Small intestine (tissue), 7 donors: ENCODE data around the gene RRP1. TPM values are rescaled to one million over a fixed set of nuclear protein-coding genes. Genes with fewer than 3 reads are reported as not detected.

ENCODE experiments used
- DNase-seq, 2 donors: peaks; one replicate each; pipeline versions ENCODE4 v3.0.0 to v3.0.0-alpha.2; 2013
- FAIRE-seq: peaks from 2 replicates; lab custom pipeline; 2012; peaks lifted over from hg19 to GRCh38; lab: Jason Lieb, UNC
- H3K27ac ChIP-seq, 3 donors: one replicate each; pipeline ENCODE4 v1.5.1; 2013; ENCODE audit warnings: low read length in 2 of 3, mild to moderate bottlenecking in 2 of 3, control low read depth in 1 of 3, inconsistent platforms in 1 of 3, low read depth in 1 of 3, moderate library complexity in 1 of 3
- H3K27me3 ChIP-seq, 3 donors: one replicate each; pipeline ENCODE4 v1.6.1; 2013; ENCODE audit warnings: low read length in 3 of 3, inconsistent platforms in 1 of 3; ENCODE audit not compliant: control insufficient read depth in 3 of 3, insufficient read depth in 3 of 3
- H3K36me3 ChIP-seq, 3 donors: one replicate each; pipeline ENCODE4 v1.6.1; 2013; ENCODE audit warnings: low read length in 3 of 3, inconsistent platforms in 1 of 3, low read depth in 1 of 3, mild to moderate bottlenecking in 1 of 3, moderate library complexity in 1 of 3; ENCODE audit not compliant: control insufficient read depth in 3 of 3, insufficient read depth in 2 of 3
- H3K4me1 ChIP-seq, 3 donors: one replicate each; pipeline ENCODE4 v1.6.1; 2013; ENCODE audit warnings: low read length in 2 of 3, inconsistent platforms in 1 of 3, low read depth in 1 of 3, mild to moderate bottlenecking in 1 of 3, moderate library complexity in 1 of 3; ENCODE audit not compliant: control insufficient read depth in 3 of 3, insufficient read depth in 2 of 3
- H3K4me3 ChIP-seq, 3 donors: one replicate each; pipeline ENCODE4 v1.5.1; 2013; ENCODE audit warnings: low read length in 3 of 3, control low read depth in 1 of 3, inconsistent platforms in 1 of 3, low read depth in 1 of 3, mild to moderate bottlenecking in 1 of 3, moderate library complexity in 1 of 3
- H3K9me3 ChIP-seq, 2 donors: one replicate each; pipeline ENCODE4 v1.6.1; 2013; ENCODE audit warnings: low read depth in 1 of 2, low read length in 1 of 2; ENCODE audit not compliant: control insufficient read depth in 2 of 2, insufficient read depth in 1 of 2
- WGBS, 3 donors: extraction: QIAGEN DNeasy Blood & Tissue Kit; methylation state at CpG; one replicate each; pipeline ENCODE4 v1.1.7; 2013; 5-methylcytosine and 5-hydroxymethylcytosine counted together
- polyA plus RNA-seq, 4 donors: library from polyadenylated mRNA; stranded (reverse) in 3 of 4; unstranded in 1 of 4; fragments of 200-250 nt in 3 of 4; fragments of 120-200 nt in 1 of 4; gene quantifications; one replicate each; pipeline versions ENCODE4 v1.2.1 to v1.2.3, GENCODE V29; 2013
- donor health status: healthy with polysubstance abuse.
- donor health status: control.
- donor health status: control.
- donor health status: Bipolar disorder and iron deficiency.
- donor health status: healthy.

Gene RRP1
- polyA plus RNA-seq, 4 donors: 7.2 to 21.0 (median 12.5) TPM

DNA sequence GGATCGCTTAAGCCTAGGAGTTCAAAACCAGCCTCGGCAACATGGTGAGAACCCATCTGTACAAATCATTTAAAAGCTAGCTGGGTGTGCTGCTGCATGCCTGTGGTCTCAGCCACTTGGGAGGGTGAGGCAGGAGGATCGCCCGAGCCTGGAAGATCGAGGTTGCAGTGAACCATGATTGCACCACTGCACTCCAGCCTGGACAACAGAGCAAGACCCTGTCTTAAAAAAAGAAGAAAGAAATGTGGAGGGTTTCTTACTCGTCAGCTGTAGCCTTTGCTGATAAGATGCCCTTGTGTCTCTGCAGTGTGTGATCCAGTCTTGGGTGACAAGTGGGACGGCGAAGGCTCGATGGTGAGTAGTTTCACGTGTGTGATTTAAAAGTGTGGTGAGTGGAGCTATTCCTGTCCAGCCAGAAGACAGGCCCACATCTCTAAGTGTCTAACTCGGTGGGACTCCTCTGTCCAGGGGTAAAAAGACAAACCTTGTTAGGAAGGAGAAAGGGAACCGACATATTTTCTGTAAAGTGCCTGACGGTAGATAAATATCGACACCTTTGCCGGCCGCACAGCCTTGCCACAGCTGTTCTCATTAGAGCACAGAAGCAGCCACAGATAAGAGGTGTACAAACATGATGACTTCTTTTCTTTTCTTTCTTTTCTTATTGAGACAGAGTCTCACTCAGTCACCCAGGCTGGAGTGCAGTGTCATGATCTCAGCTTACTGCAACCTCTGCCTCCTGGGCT, 43.4 kb upstream of the RRP1 start:
- H3K9me3 ChIP-seq: no peaks in the 10 kb centered on the region
- H3K27me3 ChIP-seq: no peaks in the 10 kb centered on the region
- no peaks in the 10 kb centered on the region for H3K4me1 ChIP-seq
- DNase-seq (no peak), FAIRE-seq (no peak)
- no peak overlapping the region for H3K27ac ChIP-seq
- 93 to 95% (median 94%) methylated on average over 16 of the region's 16 CpGs for WGBS, 3 donors
- no peak overlapping the region for H3K4me3 ChIP-seq
- peaks cover 16 to 91% (median 25%) of the 10 kb centered on the region in 3 donors for H3K36me3 ChIP-seq

DNA sequence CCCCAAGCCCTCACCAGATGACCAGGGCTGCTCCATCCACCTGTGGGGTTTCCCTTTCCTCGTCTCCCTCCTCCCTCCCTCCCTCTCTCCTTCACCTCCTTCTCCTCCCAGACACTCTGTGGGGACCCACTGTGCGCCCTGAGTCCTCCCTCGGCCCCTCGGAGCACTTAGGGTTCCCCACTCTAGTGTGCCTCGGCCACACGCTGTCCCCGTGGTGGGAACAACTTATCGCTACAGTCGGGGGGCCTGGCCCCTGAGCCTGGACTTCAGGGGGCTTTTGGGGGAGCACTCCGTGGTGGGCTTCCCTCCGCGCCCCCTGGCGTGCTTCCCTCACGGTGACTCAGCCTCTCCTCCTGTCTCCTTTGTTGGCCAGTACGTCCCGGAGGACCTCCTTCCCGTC, 40.8 kb upstream of the RRP1 start:
- Histone ChIP-seq H3K4me1 (no peaks in the 10 kb centered on the region), H3K4me3 (no peak overlapping the region), H3K27me3 (no peaks in the 10 kb centered on the region), H3K9me3 (no peaks in the 10 kb centered on the region), H3K27ac (no peak overlapping the region), H3K36me3 (peaks cover 20 to 99% (median 33%) of the 10 kb centered on the region in 3 donors)
- DNase-seq: no peak
- WGBS, 3 donors: 94 to 97% (median 97%) methylated on average over 16 to 17 of the region's 17 CpGs
- no peak for FAIRE-seq

DNA sequence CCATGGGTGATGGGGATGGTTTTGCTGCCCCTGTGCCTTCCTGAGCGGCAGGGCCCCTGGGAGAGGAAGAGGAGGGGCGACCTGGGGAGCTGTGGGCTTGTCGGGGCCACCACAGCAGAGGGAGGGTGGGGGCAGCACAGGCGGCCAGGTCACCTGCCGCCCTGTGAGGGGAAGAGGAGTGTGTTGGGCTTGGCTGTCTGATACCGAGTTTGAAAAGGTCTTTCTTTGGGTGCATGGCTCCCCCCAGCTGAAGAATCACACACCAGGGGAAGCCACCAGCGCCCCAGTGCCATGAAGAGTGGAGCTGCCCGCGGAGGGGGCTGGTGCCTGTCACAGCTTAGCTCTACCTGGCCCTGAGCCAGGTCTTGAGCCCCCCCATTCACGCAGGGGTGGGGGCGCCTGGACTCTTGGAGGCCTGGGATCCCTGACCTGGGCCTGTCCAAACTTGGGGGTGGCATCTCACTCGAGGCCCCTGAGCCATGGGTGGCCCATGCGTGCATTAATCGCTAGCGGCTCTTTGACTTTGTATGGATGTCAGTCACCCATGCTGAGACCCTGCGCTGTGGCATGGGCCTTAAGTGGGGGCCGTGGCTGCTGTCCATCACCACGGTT, 39.6 kb upstream of the RRP1 start:
- Histone ChIP-seq H3K27me3 (no peaks in the 10 kb centered on the region), H3K4me1 (no peaks in the 10 kb centered on the region), H3K4me3 (no peak overlapping the region), H3K36me3 (peaks cover 16 to 99% (median 25%) of the 10 kb centered on the region in 3 donors), H3K27ac (no peak overlapping the region), H3K9me3 (no peaks in the 10 kb centered on the region)
- WGBS, 3 donors: 86 to 92% (median 88%) methylated on average over 13 to 18 of the region's 18 CpGs
- DNase-seq (no peak), FAIRE-seq (no peak)

DNA sequence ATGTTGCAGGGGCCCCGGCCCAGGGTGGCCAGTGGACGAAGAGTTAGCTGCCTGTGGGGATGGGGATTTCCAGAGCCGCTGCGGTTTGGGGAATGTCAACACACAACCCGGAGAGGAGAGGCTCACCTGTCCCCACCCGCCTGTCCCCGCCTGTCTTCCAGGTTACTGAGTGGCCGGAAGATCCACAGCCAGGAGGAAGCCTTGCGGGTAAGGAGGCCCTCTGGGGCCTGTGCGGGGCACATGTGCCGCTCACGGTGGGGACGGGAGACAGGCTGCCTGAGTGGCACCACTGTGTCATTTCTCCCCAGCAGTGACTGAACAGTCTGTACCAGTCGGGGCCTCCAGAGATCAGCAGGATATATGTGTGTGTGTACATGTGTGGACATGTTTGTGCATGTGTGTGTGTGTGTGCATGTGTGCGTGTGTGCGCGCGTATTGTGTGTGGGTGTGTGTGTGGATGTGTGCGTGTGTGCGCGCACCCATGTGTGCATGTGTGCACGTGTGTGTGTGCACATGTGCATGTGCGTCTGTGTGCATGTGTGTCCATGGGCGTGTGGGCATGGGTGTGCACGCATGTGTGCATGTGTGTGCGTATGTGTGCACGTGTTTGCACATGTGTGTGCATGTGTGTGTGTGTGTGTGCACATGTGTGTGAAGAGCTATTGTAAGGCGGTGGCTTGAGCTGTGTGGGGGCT, 38.9 kb upstream of the RRP1 start:
- H3K36me3 ChIP-seq: peaks cover 19 to 100% (median 24%) of the 10 kb centered on the region in 3 donors
- H3K4me3 ChIP-seq: no peak overlapping the region
- H3K27ac ChIP-seq: no peak overlapping the region
- no peak for DNase-seq
- H3K27me3 ChIP-seq: no peaks in the 10 kb centered on the region
- 91 to 96% (median 93%) methylated on average over 28 of the region's 28 CpGs for WGBS, 3 donors
- no peaks in the 10 kb centered on the region for H3K9me3 ChIP-seq
- no peaks in the 10 kb centered on the region for H3K4me1 ChIP-seq
- no peak for FAIRE-seq

DNA sequence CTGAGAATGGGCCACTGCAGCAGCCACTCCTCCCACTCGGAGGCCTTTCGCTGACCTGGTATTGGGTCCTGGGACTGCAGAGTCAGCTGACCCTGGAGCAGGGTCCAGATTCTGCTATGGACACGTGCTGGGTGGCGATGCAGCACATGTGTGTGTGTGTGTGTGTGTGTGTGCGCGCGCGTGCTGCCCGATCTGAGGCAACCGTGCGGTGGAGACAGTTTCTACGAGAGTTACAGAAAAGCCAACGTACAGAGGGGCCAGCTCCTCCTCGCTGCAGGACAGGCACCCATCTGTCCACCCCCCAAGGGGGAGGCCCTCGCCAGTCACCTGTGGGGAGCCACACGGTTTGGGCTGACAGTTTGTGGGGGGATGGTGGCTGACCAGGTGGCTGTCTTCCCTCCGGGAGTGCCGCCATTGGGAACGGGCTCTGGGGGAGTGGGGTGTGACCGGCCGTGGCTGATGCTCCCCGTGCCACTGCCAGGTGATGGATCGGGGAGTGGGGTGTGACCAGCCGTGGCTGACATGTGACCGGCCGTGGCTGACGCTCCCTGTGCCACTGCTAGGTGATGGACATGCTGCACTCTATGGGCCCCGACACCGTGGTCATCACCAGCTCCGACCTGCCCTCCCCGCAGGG, 37.3 kb upstream of the RRP1 start:
- H3K9me3 ChIP-seq: no peaks in the 10 kb centered on the region
- H3K36me3 ChIP-seq: peaks cover 17 to 100% (median 31%) of the 10 kb centered on the region in 3 donors
- FAIRE-seq: no peak
- no peak for DNase-seq
- WGBS, 3 donors: 93 to 97% (median 95%) methylated on average over 30 to 31 of the region's 31 CpGs
- H3K4me1 ChIP-seq: no peaks in the 10 kb centered on the region
- H3K27ac ChIP-seq: no peak overlapping the region
- H3K27me3 ChIP-seq: no peaks in the 10 kb centered on the region
- H3K4me3 ChIP-seq: no peak overlapping the region

DNA sequence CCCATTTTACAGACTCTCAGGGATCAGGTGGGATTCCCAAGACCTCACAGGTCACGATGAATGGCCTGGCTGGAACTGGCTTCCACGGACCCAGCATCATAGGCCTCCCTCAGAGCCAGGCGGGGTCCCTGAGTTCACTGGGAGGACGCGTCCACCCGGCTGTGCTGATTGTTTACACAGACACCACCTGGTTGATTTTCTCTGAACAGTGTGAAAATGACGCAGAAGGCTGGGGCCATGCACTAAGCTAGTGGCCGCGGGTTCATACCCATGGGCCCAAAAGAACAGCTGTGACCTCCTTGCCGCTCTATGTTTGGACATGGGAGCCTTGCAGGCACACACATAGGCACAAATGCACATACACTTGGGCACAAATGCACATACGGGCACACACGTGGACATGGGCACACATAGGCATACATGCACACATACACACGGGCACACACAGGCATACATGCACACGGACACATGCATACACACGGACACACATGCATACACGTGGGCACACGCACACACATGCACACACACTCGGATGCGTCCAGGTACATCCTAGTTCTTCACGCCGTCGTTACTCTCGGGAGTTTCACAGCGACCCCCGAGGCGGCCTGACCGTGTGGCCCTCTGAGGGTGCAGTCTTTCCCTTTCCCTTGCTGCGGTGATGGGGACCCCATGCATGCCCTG, 36.5 kb upstream of the RRP1 start:
- Histone ChIP-seq H3K9me3 (no peaks in the 10 kb centered on the region), H3K4me1 (no peaks in the 10 kb centered on the region), H3K27ac (no peak overlapping the region), H3K4me3 (no peak overlapping the region), H3K36me3 (peaks cover 10 to 100% (median 27%) of the 10 kb centered on the region in 3 donors), H3K27me3 (no peaks in the 10 kb centered on the region)
- DNase-seq: no peak
- 85 to 93% (median 91%) methylated on average over 28 of the region's 28 CpGs for WGBS, 3 donors
- FAIRE-seq: no peak

DNA sequence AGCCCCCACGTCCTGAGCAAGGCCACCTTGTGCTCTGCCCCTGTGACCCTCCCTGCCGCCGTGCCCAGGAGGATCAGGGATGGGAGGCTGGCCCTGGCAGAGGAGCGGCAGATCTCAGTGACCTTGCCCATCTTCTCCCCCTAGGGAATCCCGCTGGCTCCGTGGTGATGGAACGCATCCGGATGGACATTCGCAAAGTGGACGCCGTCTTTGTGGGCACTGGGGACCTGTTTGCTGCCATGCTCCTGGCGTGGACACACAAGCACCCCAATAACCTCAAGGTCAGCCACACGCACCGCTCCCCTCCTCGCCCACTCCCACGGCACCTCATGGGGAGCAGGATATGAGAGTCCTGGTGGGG, 36.0 kb upstream of the RRP1 start:
- Histone ChIP-seq H3K27ac (no peak overlapping the region), H3K36me3 (peaks cover 10 to 100% (median 26%) of the 10 kb centered on the region in 3 donors), H3K27me3 (no peaks in the 10 kb centered on the region), H3K9me3 (no peaks in the 10 kb centered on the region), H3K4me1 (no peaks in the 10 kb centered on the region), H3K4me3 (no peak overlapping the region)
- FAIRE-seq: no peak
- DNase-seq: no peak
- 96 to 98% (median 96%) methylated on average over 16 of the region's 16 CpGs for WGBS, 3 donors
